ENCODE results near the gene SNX22.
"Not testable (repeated sequence)": the region's sequence is repeated elsewhere in the genome, so short reads cannot be mapped to it uniquely, and the experiment has no call there.

Gene SNX22

GRCh38 chr15:64112073-64112772 is 39.3 kb upstream of the SNX22 start:
- no peak for TF ChIP-seq CTCF (conservative IDR thresholded peaks at IDR 0.05)
- H3K27ac ChIP-seq = no peak overlapping the region

GRCh38 chr15:64112904-64113303 is 38.6 kb upstream of the SNX22 start:
- no peak overlapping the region for H3K27ac ChIP-seq
- TF ChIP-seq CTCF (conservative IDR thresholded peaks at IDR 0.05) = no peak

DNA sequence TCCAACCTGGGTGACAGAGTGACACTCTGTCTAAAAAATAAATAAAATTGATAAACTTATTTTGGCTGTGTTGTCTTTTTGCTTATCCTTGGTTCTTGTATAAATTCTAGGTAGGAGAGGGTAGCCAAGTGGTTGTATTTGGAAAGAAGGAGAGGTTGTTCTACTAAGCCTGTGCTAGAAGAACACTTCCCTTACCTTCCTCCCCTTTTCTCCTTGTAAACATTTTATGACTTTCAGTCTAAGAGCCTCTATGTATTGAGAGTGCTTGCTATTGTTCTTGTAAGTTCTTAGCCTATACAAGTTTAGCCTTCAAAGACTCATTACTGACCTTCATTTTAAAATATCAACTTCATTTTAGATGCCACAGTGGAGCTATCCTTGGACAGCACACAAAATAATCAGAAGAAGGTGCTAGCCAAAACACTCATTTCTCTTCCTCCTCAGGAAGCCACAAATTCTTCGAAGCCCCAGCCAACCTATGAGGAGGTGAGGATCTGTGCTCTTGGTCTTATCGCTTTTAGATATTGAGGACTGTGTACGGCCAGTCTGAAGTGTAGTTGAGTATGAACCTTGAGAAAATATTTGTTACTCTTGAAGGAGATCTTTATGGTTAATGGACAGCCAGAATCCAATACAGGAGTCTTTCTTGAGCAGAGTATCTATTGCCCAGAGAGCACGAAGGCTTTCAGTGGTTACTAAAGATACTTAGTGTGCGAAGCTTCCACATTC is 33.6 kb upstream of the SNX22 start:
- TF ChIP-seq CTCF (conservative IDR thresholded peaks at IDR 0.05) = no peak
- H3K27ac ChIP-seq = no peak overlapping the region

- H3K27ac ChIP-seq = not testable (repeated sequence)
Observed at GRCh38 chr15:64120322-64120721, 31.2 kb upstream of the SNX22 start.

- H3K27ac ChIP-seq = no peak overlapping the region
- TF ChIP-seq CTCF (conservative IDR thresholded peaks at IDR 0.05) = no peak
Observed at GRCh38 chr15:64121614-64122013, 29.9 kb upstream of the SNX22 start.

- TF ChIP-seq CTCF (conservative IDR thresholded peaks at IDR 0.05) = no peak
- no peak overlapping the region for H3K27ac ChIP-seq
Observed at GRCh38 chr15:64122444-64122843, 29.1 kb upstream of the SNX22 start.

DNA sequence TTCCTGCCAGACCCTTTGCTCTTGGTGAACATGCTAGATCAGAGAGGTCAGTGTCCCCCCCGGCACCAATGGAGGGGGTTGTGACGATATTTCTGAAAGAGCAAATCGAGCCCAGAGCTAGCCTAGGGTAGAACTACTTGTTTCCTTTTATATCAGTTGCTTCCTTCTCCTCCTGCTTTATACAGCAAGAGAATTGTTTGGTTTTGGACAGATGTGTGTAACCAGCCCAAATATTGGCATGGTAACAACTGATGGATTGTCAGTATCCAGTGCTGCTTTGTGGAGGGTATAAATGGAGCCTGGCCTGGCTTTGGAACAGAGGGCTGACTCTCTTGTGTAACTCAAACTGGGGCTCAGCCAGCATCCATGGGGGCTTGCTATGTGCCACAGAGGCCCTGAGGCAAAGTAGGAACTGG is 28.6 kb upstream of the SNX22 start:
- H3K27ac ChIP-seq = no peak overlapping the region
- no peak for TF ChIP-seq CTCF (conservative IDR thresholded peaks at IDR 0.05)

DNA sequence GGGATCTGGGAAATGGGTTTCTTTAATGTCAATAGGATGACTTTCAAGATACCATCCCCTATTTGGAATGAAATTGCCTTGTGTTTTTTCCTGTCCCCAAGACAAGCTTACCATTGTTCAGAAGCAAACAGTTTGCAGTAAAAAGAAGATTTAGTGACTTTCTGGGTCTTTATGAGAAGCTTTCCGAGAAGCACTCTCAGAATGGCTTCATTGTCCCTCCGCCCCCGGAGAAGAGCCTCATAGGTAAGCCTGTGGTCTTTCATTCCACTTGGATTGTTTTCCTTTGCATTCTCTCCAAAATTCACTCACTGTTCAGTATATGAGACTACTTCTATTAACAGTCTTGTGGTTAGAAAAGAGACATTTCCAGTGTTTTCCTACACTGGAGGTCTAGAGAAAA is 25.6 kb upstream of the SNX22 start:
- TF ChIP-seq CTCF (conservative IDR thresholded peaks at IDR 0.05) = no peak
- no peak overlapping the region for H3K27ac ChIP-seq
